Activated CD8-positive, alpha-beta memory T cell treated with anti-CD3 and anti-CD28 coated beads for 48 hours (primary cell): ENCODE results near the gene CTSA.
"Not testable (repeated sequence)": the region's sequence is repeated elsewhere in the genome, so short reads cannot be mapped to it uniquely, and the experiment has no call there.

ENCODE experiments used
- DNase-seq, 3 experiments: peaks; one replicate each; pipeline ENCODE4 v3.0.0-alpha.2; 2020; ENCODE audit warnings: low read depth in 2 of 3, low spot score in 2 of 3

The CTSA gene

GRCh38 chr20:45894797-45895196, 3.7 kb downstream of the CTSA start:
- DNase-seq, result no peak

GRCh38 chr20:45896641-45897161, 5.6 kb downstream of the CTSA start:
- DNase-seq, result no peak

DNA sequence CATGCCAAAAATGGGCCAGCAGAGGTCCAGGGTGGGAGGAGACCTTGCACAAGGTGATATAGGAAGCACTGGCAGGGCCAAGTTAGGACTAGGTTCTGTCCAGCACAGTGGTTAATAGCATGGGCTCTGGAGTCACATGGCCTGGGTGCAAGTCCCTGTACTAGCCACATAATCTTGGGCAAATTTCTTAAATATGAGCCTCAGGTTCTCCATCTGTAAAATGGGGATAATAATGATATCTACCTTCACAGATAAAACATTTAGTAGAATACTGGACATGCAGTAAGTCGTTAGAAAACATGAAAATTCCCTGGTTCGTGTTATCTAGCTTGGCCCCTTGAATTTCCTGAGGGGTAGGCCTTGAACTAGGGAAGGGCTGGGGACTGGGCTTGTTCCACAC, 6.2 kb downstream of the CTSA start:
- no peak for DNase-seq

DNA sequence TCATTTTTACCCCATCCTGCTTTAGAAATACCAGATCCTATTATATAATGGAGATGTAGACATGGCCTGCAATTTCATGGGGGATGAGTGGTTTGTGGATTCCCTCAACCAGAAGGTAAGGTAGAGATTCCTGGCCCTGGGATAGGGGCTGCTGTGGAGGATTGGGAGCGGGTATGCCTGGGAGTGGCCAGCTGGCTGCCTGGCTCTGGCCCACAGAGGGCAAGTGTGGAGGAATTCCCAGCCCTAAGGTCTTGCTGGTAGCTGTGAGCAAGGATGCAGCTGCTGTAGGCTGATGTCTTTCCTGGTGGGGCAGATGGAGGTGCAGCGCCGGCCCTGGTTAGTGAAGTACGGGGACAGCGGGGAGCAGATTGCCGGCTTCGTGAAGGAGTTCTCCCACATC, 6.6 kb downstream of the CTSA start:
- DNase-seq, result no peak

DNA sequence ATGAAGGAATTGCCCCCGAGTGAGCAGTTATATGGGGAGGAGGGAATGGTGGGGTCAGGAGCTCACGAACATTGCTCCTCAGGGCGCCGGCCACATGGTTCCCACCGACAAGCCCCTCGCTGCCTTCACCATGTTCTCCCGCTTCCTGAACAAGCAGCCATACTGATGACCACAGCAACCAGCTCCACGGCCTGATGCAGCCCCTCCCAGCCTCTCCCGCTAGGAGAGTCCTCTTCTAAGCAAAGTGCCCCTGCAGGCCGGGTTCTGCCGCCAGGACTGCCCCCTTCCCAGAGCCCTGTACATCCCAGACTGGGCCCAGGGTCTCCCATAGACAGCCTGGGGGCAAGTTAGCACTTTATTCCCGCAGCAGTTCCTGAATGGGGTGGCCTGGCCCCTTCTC, 7.2 kb downstream of the CTSA start:
- DNase-seq, result no peak

GRCh38 chr20:45899046-45899835, 8.1 kb downstream of the CTSA start:
- no peak for DNase-seq

GRCh38 chr20:45901332-45901731, 10.2 kb downstream of the CTSA start:
- DNase-seq, result not testable (repeated sequence)

GRCh38 chr20:45902199-45902701, 11.1 kb downstream of the CTSA start:
- no peak for DNase-seq

DNA sequence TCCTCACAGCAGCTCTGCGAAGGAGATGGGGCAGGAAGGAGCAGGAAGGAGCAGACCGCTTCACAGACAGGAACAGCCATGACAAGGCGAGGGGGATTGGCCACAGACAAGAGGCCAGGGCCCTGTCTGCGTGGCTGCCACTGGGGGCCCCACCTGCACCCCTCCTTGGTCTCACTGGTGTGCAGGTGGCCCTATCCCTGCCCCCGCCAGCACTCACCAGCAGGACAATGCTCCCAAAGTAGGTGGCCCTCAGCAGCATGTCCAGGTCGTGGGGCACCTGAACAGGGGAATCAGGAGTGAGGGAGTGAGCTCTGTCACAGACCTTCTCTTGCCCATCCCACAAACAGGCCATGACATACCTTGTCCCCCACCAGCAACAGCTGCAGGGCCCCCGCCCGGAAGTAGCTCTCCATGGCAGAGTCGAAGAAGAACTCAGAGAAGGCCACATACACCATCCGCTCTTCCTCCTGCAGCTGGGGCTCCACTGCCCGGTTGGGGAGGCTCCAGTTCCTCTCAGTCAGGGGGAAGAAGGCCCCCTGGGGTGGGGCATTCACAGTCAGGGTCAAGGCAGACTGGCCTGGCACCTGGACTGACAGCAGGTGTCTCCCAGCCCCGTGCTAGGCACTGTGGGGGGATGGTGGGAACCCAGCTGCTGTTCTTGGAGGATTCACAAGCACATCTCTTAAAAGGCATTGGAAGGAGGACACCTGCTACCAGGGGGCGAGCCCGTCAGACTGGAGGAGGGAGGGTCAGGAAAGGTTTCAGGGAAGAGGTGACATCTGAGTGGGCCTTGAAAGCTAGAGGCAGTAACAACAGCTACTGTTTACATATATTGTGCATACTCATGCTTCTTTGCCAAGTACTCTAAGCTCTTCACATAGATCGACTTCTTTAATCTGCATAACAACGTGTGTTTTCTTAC, 13.7 kb downstream of the CTSA start:
- DNase-seq, result no peak

DNA sequence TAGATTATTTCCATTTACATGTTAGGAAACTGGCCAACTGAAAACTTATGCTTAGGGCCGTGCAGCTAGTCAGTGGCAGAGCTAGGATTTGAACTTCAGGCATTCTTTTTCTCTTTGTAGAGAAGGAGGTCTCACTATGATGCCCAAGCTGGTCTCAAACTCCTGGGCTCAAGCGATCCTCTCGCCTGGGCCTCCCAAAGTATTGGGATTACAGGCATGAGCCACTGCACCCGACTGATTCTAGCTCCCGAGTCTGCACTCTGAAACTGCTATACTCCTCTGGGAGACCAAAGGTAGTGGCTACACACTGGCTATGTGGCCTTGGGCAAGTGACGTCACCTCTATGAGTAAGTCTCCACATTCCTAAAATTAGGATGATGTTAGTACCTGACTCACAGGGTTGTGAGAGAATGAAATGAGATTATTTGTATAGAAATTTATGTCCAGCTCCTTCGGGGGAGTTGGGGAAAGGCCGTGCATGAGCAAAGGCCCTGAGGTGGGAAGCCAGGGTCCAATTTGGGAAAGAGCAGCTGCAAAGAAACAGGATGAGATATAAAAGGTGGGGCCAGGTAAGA, 14.5 kb downstream of the CTSA start:
- DNase-seq, result no peak

DNA sequence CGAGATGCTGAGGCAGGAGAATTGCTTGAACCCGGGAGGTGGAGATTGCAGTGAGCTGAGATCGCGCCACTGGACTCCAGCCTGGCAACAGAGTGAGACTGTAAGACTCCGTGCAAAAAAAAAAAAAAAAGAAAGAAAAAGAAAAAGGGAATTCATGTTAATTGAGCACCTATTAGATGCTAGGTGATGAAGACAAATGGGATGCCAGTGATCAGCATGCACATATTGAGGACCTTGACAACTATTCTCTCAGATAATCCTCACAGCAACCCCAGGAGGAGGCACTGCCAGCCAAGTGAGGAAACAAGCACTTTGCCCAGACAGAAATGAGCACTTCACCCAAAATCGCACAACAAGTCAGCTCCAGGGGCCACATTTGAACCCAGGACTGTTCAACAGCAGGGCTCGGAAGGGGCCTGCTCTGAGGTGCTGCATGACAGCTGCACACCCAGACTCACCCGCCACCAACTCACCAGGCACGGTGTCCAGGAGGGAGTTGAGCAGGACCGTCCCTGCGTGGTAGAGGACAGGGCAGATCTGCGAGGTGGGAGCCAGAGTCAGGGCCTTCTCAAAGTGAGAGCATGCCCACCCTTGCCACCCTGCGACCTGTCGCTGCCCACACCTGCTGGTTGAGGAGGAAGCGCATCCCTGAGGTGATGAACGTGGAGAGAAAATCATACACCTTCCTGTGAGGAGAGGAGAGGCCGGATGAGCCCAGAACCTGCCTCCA, 16.2 kb downstream of the CTSA start:
- no peak for DNase-seq

GRCh38 chr20:45908084-45908483, 16.9 kb downstream of the CTSA start:
- no peak for DNase-seq

GRCh38 chr20:45909336-45909808, 18.2 kb downstream of the CTSA start:
- no peak for DNase-seq

DNA sequence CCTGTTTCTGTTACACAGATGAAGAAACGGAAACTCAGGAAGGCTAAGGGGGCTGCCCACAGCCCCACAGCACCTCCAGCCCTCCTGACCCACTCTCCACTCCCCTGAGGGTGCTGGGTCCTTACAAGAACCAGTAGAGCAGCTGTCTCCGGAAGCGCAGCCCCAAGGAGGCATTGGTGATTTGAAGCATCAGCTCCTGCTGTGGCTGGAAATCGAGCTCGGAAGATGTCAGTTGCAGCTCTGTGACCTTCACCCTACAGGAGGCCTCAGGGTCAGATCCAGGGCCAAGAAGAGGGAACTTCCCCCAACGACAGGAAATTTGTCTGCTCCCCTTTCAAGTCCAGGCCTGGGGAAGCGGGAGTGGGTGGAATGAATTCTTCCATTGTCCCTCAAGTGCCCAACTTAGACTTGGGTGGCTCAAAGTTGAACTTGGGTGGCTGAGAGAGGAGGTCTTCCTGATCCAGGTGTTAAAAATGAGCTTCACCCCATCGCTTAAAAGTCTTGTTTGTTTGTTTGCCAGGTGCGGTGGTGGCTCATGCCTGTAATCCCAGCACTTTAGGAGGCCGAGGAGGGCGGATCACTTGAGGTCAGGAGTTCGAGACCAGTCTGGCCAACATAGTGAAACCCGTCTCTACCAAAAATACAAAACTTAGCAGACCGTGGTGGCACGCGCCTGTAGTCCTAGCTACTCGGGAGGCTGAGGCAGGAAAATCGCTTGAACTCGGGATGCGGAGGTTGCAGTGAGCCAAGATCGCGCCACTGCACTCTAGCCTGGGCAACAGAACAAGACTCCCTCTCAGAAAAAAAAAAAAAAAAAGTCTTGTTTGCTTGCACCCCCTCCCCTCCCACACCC, 18.9 kb downstream of the CTSA start:
- DNase-seq, result no peak

DNA sequence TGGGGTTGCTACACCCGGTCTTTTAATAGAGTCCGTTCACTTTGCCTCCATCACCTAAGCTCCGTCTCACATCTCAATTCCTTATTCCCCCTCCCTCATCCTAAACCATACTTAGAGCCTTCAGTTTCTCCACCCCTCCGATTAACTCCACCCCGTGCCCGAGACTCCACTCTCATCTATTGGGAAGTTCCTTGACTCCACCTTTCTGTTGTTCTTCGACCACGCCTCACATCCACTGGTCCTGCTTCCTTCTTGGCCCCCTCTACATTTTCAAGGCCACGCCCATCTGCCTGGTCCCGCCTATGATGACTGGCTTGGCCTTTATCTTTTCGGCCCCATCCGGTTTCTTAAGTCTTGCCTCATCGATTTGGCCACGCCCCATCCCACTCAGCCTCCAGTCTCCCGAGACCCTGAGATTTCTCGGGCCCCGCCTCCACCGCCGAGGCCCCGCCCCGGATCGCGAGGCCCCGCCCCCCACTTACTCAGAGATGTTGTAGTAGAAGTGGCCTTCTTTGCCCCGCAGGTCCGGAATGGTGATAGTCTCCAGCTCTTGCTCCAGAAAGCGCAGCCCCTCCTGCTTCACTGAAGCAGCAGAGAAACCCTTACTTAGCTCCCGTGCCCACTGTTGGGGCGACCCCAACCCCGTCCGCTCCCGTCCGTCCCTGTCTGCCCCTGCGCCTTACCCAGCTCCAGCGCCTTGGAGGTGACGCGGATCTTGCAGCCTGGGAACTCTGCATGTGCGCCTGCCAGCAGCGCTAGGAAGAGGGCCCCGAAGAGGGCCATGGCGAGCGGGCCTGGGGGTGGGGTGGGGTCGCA, 19.7 kb downstream of the CTSA start:
- DNase-seq, result peak; percentile 94 to 98 (median 97)

DNA sequence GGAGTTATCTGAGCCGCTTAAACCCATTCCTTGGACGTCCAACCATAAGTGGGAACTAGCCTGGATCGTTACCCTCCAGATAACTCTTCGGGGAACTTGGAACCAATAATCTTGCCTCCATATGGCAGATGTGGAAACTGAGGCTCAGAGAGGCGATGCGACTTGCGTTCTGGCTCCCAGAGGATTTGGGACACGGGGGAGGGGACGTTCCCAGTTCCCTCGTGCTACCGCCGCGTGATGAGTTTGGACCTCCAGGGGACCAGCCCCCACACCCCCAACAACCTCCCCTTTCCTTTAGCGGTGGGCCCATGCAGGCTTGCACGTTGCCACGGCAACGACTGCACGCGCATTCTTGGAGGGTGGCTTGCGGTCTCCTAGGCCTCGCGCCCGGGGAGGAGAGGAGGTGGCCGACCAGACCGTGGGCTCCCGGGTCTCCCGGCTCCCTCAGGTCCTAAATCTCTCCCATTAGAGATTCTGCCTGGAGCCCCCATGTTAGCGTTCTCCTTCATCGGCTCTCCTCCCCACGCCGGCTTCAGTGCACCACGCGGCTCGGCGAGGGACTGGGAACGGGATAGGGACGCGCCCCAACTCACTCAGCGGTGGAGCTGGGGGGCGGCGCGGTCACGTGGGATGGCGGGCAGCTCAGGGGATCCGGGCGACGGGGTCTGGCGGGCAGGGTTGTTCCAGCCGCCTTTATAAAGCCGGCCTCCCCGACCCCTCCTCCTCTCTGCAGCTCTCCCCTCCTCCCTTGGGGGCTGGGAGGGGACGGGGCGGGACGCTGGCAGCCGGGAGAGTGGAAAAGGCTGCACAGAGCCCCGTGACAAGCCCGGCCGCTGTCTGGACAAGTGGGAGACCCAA, 20.6 kb downstream of the CTSA start, which contains the start of gene PLTP:
PLTP (minus strand) TSS at position 670 of the 858 bp plus-strand sequence. CDS start 703 bp downstream, outside the sequence.
- peak in 2 of 3 experiments; percentile 17 to 22 for DNase-seq

GRCh38 chr20:45912344-45912682, 21.2 kb downstream of the CTSA start:
- no peak for DNase-seq

GRCh38 chr20:45913116-45913515, 22.0 kb downstream of the CTSA start:
- no peak for DNase-seq
